ENCODE results near the gene CMSS1. TPM values are rescaled to one million over a fixed set of nuclear protein-coding genes. Genes with fewer than 3 reads are reported as not detected.

The CMSS1 gene
- total RNA-seq, 1 donor from 2014 or later = 9.2 TPM

- Histone ChIP-seq H3K4me3 (no peak overlapping the region), H3K4me1 (peaks cover 10 to 28% of the 10 kb centered on the region in 2 donors), H3K36me3 (no peaks in the 10 kb centered on the region), H3K27me3 (no peaks in the 10 kb centered on the region), H3K9me3 (no peaks in the 10 kb centered on the region), H3K27ac (peak overlapping the region; percentile 92)
- intact Hi-C loops (cut with DNase I) = loop anchor here (5.0 kb wide), 1 partner anchor 63 kb away; no protein-coding TSS in a partner anchor
- DNase-seq (ENCODE audit: low spot score in 2 of 2) = no peak
- no peak for TF ChIP-seq CTCF (IDR thresholded peaks at IDR 0.05)
Measured at GRCh38 chr3:100149713-100150415, 332.2 kb downstream of the CMSS1 start.

DNA sequence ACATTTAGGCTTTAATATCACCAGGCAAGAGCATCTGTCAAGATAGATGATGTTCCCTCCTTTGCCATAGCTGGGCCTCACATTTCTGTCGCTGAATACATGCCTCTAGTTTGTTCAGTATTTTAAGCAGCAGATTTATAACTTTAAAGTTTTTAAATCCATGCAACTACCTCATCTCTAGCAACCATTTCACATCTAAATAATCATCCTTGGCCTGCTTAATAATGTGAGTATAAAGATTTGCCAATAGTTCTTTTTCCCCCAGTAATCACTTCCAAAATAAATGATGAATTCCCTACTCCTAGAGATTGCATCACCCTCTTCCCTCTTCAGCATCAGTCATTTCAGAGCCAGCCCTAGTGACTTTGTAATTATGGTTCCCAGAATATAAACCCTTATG lies 332.8 kb downstream of the CMSS1 start:
- intact Hi-C loops (cut with DNase I) = loop anchor here (5.0 kb wide), 1 partner anchor 63 kb away; no protein-coding TSS in a partner anchor
- H3K27me3 ChIP-seq = no peaks in the 10 kb centered on the region
- TF ChIP-seq CTCF (IDR thresholded peaks at IDR 0.05) = no peak
- H3K27ac ChIP-seq = peak overlapping the region; percentile 92
- DNase-seq (ENCODE audit: low spot score in 2 of 2) = no peak
- H3K36me3 ChIP-seq = no peaks in the 10 kb centered on the region
- peaks cover 10 to 28% of the 10 kb centered on the region in 2 donors for H3K4me1 ChIP-seq
- H3K9me3 ChIP-seq = peaks cover 3 to 4% of the 10 kb centered on the region in 2 donors
- H3K4me3 ChIP-seq = no peak overlapping the region

DNA sequence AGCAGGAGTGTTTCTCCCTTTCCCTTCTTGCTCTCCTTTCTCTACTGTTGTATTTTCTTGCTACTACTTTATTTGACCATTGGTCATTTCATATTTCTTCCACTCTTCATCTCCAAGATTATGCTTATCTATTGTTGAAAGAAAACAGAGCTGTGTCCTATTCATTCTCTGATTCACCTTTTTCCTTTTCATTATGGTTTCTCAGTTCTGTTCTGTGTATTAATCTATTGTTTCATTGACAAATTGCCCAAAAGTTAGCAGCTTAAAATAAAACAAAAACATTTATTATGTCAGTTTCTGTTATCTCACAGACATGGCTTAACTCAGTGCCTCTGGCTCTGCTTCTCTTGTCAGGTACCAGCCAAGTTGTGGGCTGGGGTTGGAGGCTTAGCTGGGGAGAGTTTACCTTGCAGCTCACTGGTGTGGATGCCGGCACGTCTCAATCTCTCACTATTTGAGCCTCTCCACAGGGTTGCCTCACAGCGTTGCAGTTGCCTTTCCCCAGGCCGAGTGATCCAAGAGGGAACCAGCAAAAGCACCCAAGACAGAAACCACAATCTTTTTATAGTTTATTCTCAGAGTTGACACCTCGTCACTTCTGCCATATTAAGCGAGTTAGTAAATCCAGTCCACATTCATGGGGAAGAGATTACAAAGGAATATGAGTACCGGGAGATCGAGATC lies 333.5 kb downstream of the CMSS1 start:
- Histone ChIP-seq H3K36me3 (no peaks in the 10 kb centered on the region), H3K4me3 (no peak overlapping the region)
- peak in 1 of 2 donors; percentile 73 for DNase-seq (ENCODE audit: low spot score in 2 of 2)

GRCh38 chr3:100154171-100154570 lies 336.5 kb downstream of the CMSS1 start:
- intact Hi-C loops (cut with DNase I) = loop anchor here (5.0 kb wide), 1 partner anchor 67 kb away; no protein-coding TSS in a partner anchor

More for the DNA sequence above, 333.5 kb downstream of the CMSS1 start:
- peak overlapping the region; percentile 92 for H3K27ac ChIP-seq
- peaks cover 7 to 10% of the 10 kb centered on the region in 2 donors for H3K9me3 ChIP-seq
- H3K4me1 ChIP-seq = peaks cover 10 to 28% of the 10 kb centered on the region in 2 donors
- no peak for TF ChIP-seq CTCF (IDR thresholded peaks at IDR 0.05)
- intact Hi-C loops (cut with DNase I) = loop anchor here (5.0 kb wide), 1 partner anchor 64 kb away; no protein-coding TSS in a partner anchor
- H3K27me3 ChIP-seq = no peaks in the 10 kb centered on the region

GRCh38 chr3:100155128-100155527 lies 337.5 kb downstream of the CMSS1 start:
- Histone ChIP-seq H3K36me3 (no peaks in the 10 kb centered on the region), H3K4me1 (peaks cover 2 to 41% of the 10 kb centered on the region in 2 donors), H3K4me3 (no peak overlapping the region), H3K27me3 (no peaks in the 10 kb centered on the region), H3K27ac (peak overlapping the region in 1 of 2 donors; percentile 23), H3K9me3 (peaks cover 7 to 10% of the 10 kb centered on the region in 2 donors)
- no peak for TF ChIP-seq CTCF (IDR thresholded peaks at IDR 0.05)
- intact Hi-C loops (cut with DNase I) = loop anchor here (5.0 kb wide), 1 partner anchor 203 kb away; no protein-coding TSS in a partner anchor
- no peak for DNase-seq (ENCODE audit: low spot score in 2 of 2)

More at GRCh38 chr3:100154171-100154570, 336.5 kb downstream of the CMSS1 start:
- TF ChIP-seq CTCF (IDR thresholded peaks at IDR 0.05) = no peak
- DNase-seq (ENCODE audit: low spot score in 2 of 2) = no peak
- Histone ChIP-seq H3K4me1 (peaks cover 10 to 44% of the 10 kb centered on the region in 2 donors), H3K36me3 (no peaks in the 10 kb centered on the region), H3K9me3 (peaks cover 7 to 10% of the 10 kb centered on the region in 2 donors), H3K27me3 (no peaks in the 10 kb centered on the region), H3K27ac (peak overlapping the region; percentile 92), H3K4me3 (no peak overlapping the region)

Data from ascending aorta (tissue), 2 donors.